H1 (cell line): Measurements from ENCODE around the gene TOPORS. TPM values are rescaled to one million over a fixed set of nuclear protein-coding genes. Genes with fewer than 3 reads are reported as not detected.

ENCODE experiments used
- ASH2L ChIP-seq: fragments of 200-600, 300-600 bp; sonication (generic); IDR thresholded peaks from one replicate; pipeline ENCODE4 v1.7.1; 2017; ENCODE audit warnings: low read length
- CREB1 ChIP-seq: IDR thresholded peaks from 2 replicates; pipeline ENCODE4 v1.6.1; 2012; ENCODE audit warnings: inconsistent platforms
- PHF8 ChIP-seq: fragments of 200-600 bp; sonication (generic); conservative IDR thresholded peaks from 2 replicates; pipeline ENCODE4 v1.7.1; 2012; ENCODE audit warnings: low read depth, mild to moderate bottlenecking, inconsistent platforms, low read length, moderate library complexity
- POLR2A ChIP-seq, 2 experiments: IDR thresholded peaks; 1 replicate in 1 of 2; 2 replicates in 1 of 2; pipeline ENCODE4 v1.6.1; 2011; ENCODE audit warnings: low read depth in 2 of 2, low read length in 2 of 2, mild to moderate bottlenecking in 2 of 2; ENCODE audit errors: control extremely low read depth in 1 of 2
- POLR2AphosphoS5 ChIP-seq: IDR thresholded peaks from 2 replicates; pipeline ENCODE4 v1.6.1; 2011; ENCODE audit warnings: low read depth, low read length
- RAD21 ChIP-seq, 2 experiments: IDR thresholded peaks in 1 of 2; conservative IDR thresholded peaks in 1 of 2; 2 replicates each; pipeline ENCODE4 v1.6.1; 2011; ENCODE audit warnings: low read depth in 2 of 2, low read length in 2 of 2, improper control_type of control experiment in 1 of 2, inconsistent platforms in 1 of 2, mild to moderate bottlenecking in 1 of 2, moderate library complexity in 1 of 2
- SIN3A ChIP-seq, 2 experiments: IDR thresholded peaks in 1 of 2; conservative IDR thresholded peaks in 1 of 2; 2 replicates each; pipeline ENCODE4 v1.6.1; 2011 to 2012; ENCODE audit warnings: low read length in 2 of 2, improper control_type of control experiment in 1 of 2, low read depth in 1 of 2, mild to moderate bottlenecking in 1 of 2
- SIRT6 ChIP-seq: IDR thresholded peaks from one replicate; pipeline ENCODE4 v1.7.1; 2012; ENCODE audit warnings: low read length, inconsistent platforms
- SP1 ChIP-seq: IDR thresholded peaks from 2 replicates; pipeline ENCODE4 v1.6.1; 2011; ENCODE audit warnings: low read depth, low read length
- TAF1 ChIP-seq: IDR thresholded peaks from 2 replicates; pipeline ENCODE4 v1.6.1; 2011; ENCODE audit warnings: mild to moderate bottlenecking, low read depth, low read length
- TBP ChIP-seq: IDR thresholded peaks from 2 replicates; pipeline ENCODE4 v1.6.1; 2011; ENCODE audit warnings: low read depth, low read length, improper control_type of control experiment
- TCF12 ChIP-seq: IDR thresholded peaks from 2 replicates; pipeline ENCODE4 v1.6.1; 2011; ENCODE audit warnings: low read depth, mild to moderate bottlenecking, low read length
- polyA plus RNA-seq, 7 experiments: library from polyadenylated mRNA; depleted of rRNA in 3 of 7; stranded (reverse) in 5 of 7; unstranded in 2 of 7; fragments of >200 nt in 5 of 7; fragments of 200-250 nt in 2 of 7; gene quantifications; 1 replicate in 5 of 7; 2 replicates in 1 of 7; 4 replicates in 1 of 7; pipeline versions ENCODE4 v1.2.1 to v1.2.3, GENCODE V29; 2011 to 2013; ENCODE audit warnings: missing spikeins in 2 of 7, mixed read lengths in 2 of 7
- total RNA-seq: library from RNA; stranded (reverse); fragmentation: NEBNext Ultra II Directional; extraction: Animal tissue kit (Norgen Biotek cat#: 25700); gene quantifications from 2 replicates; pipeline ENCODE4 v1.2.1, GENCODE V29; 2021
- TF ChIP-seq, protein P1 (sequence below): IDR thresholded peaks from 2 replicates; pipeline ENCODE4 v1.6.1; 2012; ENCODE audit warnings: inconsistent platforms
- TF ChIP-seq, protein P2 (sequence below): IDR thresholded peaks from 2 replicates; pipeline ENCODE4 v1.6.1; 2012; ENCODE audit warnings: inconsistent platforms

The TOPORS gene
- total and polyA plus RNA-seq, 2 of the 8 experiments (the other 6 are each of a cell fraction or from before 2014, with no cell fraction given) = 10.3 to 30.7 TPM

DNA sequence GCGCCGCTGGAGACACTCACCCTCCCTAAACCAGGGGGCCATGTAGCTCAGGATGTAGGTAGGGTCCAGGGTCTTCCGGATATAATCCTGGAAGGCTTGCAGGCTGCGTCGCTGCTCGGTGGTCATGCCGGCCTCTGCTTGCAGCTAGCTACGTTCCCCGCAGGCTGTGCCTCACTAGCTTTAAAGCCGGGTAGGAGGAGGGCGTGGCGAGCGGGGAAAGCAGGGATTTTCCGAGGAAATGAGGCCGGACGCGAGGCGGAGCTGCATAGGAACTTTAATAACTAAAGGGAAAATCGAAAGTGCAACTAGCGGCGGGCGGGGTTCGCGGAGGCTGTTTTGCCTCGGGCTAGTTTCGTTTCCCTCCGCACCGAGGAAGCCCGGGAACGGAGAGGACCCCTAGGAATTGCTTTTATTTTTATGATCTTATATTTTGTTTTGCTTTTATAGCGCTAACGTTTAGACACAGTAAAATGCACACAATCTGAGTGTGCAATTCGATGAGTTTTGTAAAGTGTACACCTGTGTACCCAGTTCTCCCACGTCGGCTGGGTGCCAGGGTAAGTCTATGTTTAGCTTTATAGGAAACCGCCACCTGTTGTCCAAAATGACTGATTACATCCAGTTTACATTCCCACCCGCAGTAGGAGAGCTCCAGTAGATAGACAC, 26.2 kb downstream of the TOPORS start, which contains the start of gene RIGI (continued):
- TF ChIP-seq ASH2L (peak; percentile 88), TAF1 (peak; percentile 71), POLR2AphosphoS5 (peak; percentile 77), SP1 (0 out of 2 replicates have a peak, but pooled peaks have one; percentile 17), TBP (0 out of 2 replicates have a peak, but pooled peaks have one; percentile 39), TCF12 (no peak), PHF8 (peak; percentile 45; the same call in 1 of the 2 replicates), RAD21 (IDR thresholded peaks at IDR 0.05 in 1 of 2, conservative IDR thresholded peaks at IDR 0.05 in 1 of 2; ENCODE audit: low read depth in 2 of 2, low read length in 2 of 2) (peak; percentile 45 to 59), CREB1 (0 out of 2 replicates have a peak, but pooled peaks have one; percentile 29), POLR2A (IDR thresholded peaks at IDR 0.05; ENCODE audit: control extremely low read depth in 1 of 2, low read depth in 2 of 2, low read length in 2 of 2) (peak in 1 of 2 experiments; percentile 74; a peak in 1 of 3 replicates), SIN3A (conservative IDR thresholded peaks at IDR 0.05 in 1 of 2, IDR thresholded peaks at IDR 0.05 in 1 of 2; ENCODE audit: low read depth in 1 of 2, low read length in 2 of 2) (no peak), SIRT6 (no peak)
- TF ChIP-seq, protein P1, sequence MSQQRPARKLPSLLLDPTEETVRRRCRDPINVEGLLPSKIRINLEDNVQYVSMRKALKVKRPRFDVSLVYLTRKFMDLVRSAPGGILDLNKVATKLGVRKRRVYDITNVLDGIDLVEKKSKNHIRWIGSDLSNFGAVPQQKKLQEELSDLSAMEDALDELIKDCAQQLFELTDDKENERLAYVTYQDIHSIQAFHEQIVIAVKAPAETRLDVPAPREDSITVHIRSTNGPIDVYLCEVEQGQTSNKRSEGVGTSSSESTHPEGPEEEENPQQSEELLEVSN = no peak
- TF ChIP-seq, protein P2, sequence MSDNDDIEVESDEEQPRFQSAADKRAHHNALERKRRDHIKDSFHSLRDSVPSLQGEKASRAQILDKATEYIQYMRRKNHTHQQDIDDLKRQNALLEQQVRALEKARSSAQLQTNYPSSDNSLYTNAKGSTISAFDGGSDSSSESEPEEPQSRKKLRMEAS = peak; percentile 18; the same call in 1 of the 2 replicates
- TF ChIP-seq, all 59 proteins: peak for 15
